ENCODE results near the gene SMYD3.

The SMYD3 gene

DNA sequence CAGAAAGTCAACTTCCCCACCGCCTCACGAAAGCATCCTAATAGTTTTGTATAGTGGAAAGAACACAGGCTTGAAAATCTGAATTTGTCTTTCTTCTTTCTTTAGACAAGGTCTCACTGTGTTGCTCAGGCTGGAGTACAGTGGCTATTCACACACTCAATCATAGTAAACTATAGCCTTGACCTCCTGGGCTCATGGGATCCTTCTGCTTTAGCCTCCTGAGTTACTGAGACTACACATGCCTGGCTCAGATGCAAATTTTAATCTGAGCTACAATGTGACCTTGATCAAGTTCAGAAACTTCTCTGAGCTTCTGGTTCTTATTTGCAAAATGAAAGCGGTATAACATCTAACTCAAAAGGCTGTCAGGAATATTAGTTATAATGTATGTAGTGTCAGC lies 362.1 kb downstream of the SMYD3 start:
- H3K27ac ChIP-seq: no peak overlapping the region
- TF ChIP-seq, protein P1, sequence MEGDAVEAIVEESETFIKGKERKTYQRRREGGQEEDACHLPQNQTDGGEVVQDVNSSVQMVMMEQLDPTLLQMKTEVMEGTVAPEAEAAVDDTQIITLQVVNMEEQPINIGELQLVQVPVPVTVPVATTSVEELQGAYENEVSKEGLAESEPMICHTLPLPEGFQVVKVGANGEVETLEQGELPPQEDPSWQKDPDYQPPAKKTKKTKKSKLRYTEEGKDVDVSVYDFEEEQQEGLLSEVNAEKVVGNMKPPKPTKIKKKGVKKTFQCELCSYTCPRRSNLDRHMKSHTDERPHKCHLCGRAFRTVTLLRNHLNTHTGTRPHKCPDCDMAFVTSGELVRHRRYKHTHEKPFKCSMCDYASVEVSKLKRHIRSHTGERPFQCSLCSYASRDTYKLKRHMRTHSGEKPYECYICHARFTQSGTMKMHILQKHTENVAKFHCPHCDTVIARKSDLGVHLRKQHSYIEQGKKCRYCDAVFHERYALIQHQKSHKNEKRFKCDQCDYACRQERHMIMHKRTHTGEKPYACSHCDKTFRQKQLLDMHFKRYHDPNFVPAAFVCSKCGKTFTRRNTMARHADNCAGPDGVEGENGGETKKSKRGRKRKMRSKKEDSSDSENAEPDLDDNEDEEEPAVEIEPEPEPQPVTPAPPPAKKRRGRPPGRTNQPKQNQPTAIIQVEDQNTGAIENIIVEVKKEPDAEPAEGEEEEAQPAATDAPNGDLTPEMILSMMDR (IDR thresholded peaks at IDR 0.05): no peak

DNA sequence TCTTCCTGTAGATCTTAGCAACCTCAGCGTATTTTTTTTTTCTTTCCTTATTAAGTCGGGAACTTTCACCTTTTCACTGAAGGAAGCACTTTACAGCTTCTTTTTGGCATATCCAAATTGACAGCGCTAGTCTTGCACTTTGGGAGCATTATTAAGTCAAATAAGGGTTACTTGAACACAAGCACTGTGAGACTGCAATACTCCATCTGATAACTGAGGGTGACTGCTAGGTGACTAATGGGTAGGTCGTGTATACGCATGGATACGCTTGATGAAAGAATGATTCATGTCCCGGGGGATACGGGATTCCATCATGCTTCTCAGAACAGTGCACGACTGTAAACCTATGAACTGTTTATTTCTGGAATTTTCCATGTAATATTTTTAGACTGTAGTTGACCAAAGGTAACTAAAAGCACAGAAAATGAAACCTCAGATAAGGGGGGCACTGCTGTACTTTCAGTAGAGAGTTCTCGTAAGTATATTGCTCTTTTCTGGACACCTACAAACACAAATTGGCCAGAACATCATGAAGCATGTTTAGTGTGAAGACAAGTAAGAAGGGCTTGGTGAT lies 364.7 kb downstream of the SMYD3 start:
- Histone ChIP-seq H3K4me3 (peak overlapping the region; percentile 13), H3K27ac (no peak overlapping the region)
- no peak for DNase-seq (ENCODE audit: low spot score)
- TF ChIP-seq, protein P1 (IDR thresholded peaks at IDR 0.05): no peak

More for the DNA sequence above, 362.1 kb downstream of the SMYD3 start:
- no peak for DNase-seq (ENCODE audit: low spot score)
- H3K4me3 ChIP-seq: no peak overlapping the region

DNA sequence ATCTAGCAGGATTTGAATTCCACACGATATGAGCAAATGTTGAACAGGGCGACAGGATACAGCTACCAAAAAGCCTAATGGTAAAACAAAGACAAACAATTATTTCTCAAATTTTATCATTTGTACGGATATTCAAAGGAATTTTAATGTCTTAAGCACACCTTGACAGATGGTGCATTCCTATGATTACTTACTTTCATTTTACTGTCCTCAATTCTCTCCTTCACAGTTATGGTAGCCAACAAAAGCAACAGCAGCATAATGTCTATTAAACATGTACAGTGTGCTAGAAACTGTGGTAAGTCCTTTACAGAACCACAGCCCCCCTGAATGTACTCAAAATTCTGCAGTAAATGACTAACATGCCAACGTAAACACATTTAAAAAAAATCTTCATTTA lies 365.8 kb downstream of the SMYD3 start:
- no peak for DNase-seq (ENCODE audit: low spot score)
- TF ChIP-seq, protein P1 (IDR thresholded peaks at IDR 0.05): no peak
- Histone ChIP-seq H3K4me3 (no peak overlapping the region), H3K27ac (no peak overlapping the region)

DNA sequence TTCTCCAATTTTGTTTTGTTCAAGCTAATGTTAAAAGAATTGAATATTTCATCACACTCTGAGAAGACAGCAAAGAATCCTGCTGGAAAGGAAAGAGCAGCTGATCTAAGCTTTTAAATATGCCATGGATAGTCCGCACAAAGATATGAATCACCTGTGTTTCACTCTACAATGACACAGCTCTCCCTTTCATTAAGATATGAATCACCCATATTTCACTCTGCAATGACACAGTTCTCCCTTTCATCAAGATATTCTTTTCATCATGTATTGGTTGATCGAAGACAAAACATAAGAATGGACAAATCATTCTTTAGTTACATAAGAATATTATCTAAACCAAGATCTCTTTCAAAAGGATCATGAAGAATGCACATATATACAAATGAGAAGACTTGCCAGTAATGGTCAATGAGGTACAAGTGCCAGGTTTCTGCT lies 367.3 kb downstream of the SMYD3 start:
- no peak overlapping the region for H3K4me3 ChIP-seq
- TF ChIP-seq, protein P1 (IDR thresholded peaks at IDR 0.05): no peak

DNA sequence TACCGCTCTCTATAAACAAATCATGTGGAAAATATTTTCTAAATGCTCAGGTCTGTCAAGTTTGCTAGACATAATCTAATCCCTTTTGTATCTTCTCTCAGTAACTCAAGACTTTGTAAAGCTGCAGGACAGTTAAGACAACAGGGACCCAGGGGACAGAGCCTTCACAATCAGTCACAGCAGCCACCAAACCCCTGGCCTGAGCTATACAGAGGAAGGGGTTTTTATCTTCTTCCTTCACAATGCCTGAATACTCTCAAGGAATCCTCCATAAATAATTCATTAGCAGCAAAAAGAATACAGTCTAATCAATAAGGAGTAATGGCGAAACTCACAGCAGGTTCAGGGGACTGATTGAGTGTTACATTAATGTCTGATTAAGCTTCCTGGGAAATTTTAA lies 368.3 kb downstream of the SMYD3 start:
- no peak overlapping the region for H3K27ac ChIP-seq

More for the DNA sequence above, 367.3 kb downstream of the SMYD3 start:
- no peak for DNase-seq (ENCODE audit: low spot score)
- no peak overlapping the region for H3K27ac ChIP-seq

DNA sequence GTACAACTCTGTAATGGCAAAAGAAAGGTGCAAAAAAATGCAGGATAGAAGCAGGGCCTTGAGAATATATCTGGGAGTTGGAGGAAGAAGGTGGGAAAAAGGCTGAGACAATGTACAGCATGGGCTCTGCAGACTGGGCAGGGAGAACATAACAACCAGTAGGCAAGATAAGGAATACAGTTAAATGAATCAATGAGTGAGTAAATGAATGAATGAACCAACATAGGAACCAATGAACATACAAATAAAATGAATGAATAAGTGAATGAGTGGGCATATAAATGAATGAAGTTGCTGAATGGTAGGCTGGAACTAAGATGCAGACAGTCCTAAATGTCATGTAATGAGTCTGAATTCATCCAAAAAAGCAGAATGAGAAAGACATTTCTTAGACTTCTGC lies 370.6 kb downstream of the SMYD3 start:
- TF ChIP-seq, protein P1 (IDR thresholded peaks at IDR 0.05): no peak
- DNase-seq (ENCODE audit: low spot score): no peak
- no peak overlapping the region for H3K4me3 ChIP-seq
- no peak overlapping the region for H3K27ac ChIP-seq

More for the DNA sequence above, 368.3 kb downstream of the SMYD3 start:
- TF ChIP-seq, protein P1 (IDR thresholded peaks at IDR 0.05): no peak
- no peak for DNase-seq (ENCODE audit: low spot score)
- no peak overlapping the region for H3K4me3 ChIP-seq

DNA sequence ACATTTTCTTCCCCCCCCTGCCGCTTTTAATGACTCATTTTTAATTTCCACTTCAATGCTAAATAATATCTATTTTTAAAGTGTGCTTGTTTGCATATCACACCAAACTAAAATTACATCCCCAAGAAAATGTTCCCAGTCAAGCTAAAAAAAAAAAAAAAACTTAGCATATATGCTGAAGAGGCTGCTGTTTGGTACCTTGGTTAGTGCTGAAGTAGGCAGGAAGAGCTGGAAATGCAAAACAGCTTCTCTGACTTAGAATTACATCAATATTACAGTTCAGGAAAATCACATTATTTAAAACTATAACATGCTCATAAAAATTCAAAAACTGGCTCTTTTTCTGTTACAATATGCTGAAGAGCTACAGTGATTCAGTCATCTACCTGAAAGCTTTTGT lies 372.3 kb downstream of the SMYD3 start:
- DNase-seq (ENCODE audit: low spot score): no peak
- TF ChIP-seq, protein P1 (IDR thresholded peaks at IDR 0.05): no peak
- no peak overlapping the region for H3K4me3 ChIP-seq
- H3K27ac ChIP-seq: no peak overlapping the region

Data from coronary artery (tissue), 2 donors.